H1 (cell line): ENCODE measurements around the gene CKAP5. TPM values are rescaled to one million over a fixed set of nuclear protein-coding genes. Genes with fewer than 3 reads are reported as not detected.
"Not testable (repeated sequence)": the region's sequence is repeated elsewhere in the genome, so short reads cannot be mapped to it uniquely, and the experiment has no call there.

Experiments used
- CTCF ChIA-PET: fragments of 300-600 bp; sonication (Branson Sonifier 250); formaldehyde crosslinking; loops from one replicate; lab custom pipeline; 2021; ENCODE audit not compliant: partially characterized antibody; lab: Charles Lee
- POLR2A ChIA-PET: fragments of 300-600 bp; sonication (Branson Sonifier 250); formaldehyde crosslinking; loops from one replicate; lab custom pipeline; 2021; ENCODE audit warnings: inconsistent platforms; ENCODE audit not compliant: partially characterized antibody; lab: Charles Lee
- DNase-seq, 2 experiments: peaks; one replicate each; pipeline versions ENCODE4 v3.0.0 to v3.0.0-alpha.2; 2010 to 2022; ENCODE audit warnings: low spot score in 2 of 2, low read depth in 1 of 2, mixed read lengths in 1 of 2
- FAIRE-seq: peaks from 2 replicates; lab custom pipeline; 2011; peaks lifted over from hg19 to GRCh38; lab: Jason Lieb, UNC
- H2AFZ ChIP-seq: 2 replicates; pipeline ENCODE4 v1.8.1; 2012; ENCODE audit warnings: low read length, inconsistent platforms
- H2AK5ac ChIP-seq: 2 replicates; pipeline ENCODE4 v1.6.1; 2013; ENCODE audit warnings: low read depth, low read length
- H2BK120ac ChIP-seq: replicated peaks from 2 replicates; pipeline ENCODE3; 2013; ENCODE audit warnings: low read depth, low read length, inconsistent platforms
- H2BK12ac ChIP-seq: 2 replicates; pipeline ENCODE4 v1.6.1; 2013; ENCODE audit warnings: low read depth, low read length
- H2BK15ac ChIP-seq: 2 replicates; pipeline ENCODE4 v1.6.1; 2013; ENCODE audit warnings: low read length
- H2BK20ac ChIP-seq: 2 replicates; pipeline ENCODE4 v1.6.1; 2013; ENCODE audit warnings: low read length
- H2BK5ac ChIP-seq: 2 replicates; pipeline ENCODE4 v1.6.1; 2013; ENCODE audit warnings: low read depth, low read length
- H3K14ac ChIP-seq: 2 replicates; pipeline ENCODE4 v1.6.1; 2013; ENCODE audit warnings: inconsistent platforms; ENCODE audit not compliant: insufficient read length
- H3K18ac ChIP-seq: 2 replicates; pipeline ENCODE4 v1.6.1; 2013; ENCODE audit warnings: low read length; ENCODE audit errors: extremely low read depth
- H3K23ac ChIP-seq: 2 replicates; pipeline ENCODE4 v1.6.1; 2013; ENCODE audit warnings: inconsistent platforms; ENCODE audit not compliant: insufficient read length
- H3K23me2 ChIP-seq: 2 replicates; pipeline ENCODE4 v1.6.1; 2013; ENCODE audit warnings: low read depth, low read length
- H3K27ac ChIP-seq: 2 replicates; pipeline ENCODE4 v1.6.1; 2011; ENCODE audit warnings: low read depth, low read length, inconsistent platforms
- H3K27me3 ChIP-seq, 4 experiments: replicated peaks in 1 of 4; 1 replicate in 1 of 4; 2 replicates in 3 of 4; pipeline versions ENCODE4 v1.6.1 to v1.8.1; 2011 to 2013; ENCODE audit warnings: low read length in 3 of 4, mild to moderate bottlenecking in 3 of 4, inconsistent platforms in 2 of 4, mixed read lengths in 2 of 4, moderate library complexity in 1 of 4; ENCODE audit not compliant: control insufficient read depth in 3 of 4, insufficient read depth in 3 of 4; ENCODE audit errors: extremely low read depth in 1 of 4
- H3K36me3 ChIP-seq, 4 experiments: 2 replicates each; pipeline versions ENCODE4 v1.6.1 to v1.8.1; 2011 to 2013; ENCODE audit warnings: mild to moderate bottlenecking in 4 of 4, low read length in 3 of 4, moderate library complexity in 2 of 4, control low read depth in 1 of 4, inconsistent platforms in 1 of 4; ENCODE audit not compliant: insufficient read depth in 4 of 4, control insufficient read depth in 2 of 4
- H3K4ac ChIP-seq: replicated peaks from 2 replicates; pipeline ENCODE3; 2013; ENCODE audit warnings: low read length, low read depth, mixed read lengths, inconsistent platforms; ENCODE audit not compliant: insufficient read length
- H3K4me1 ChIP-seq, 4 experiments: replicated peaks in 1 of 4; 1 replicate in 1 of 4; 2 replicates in 3 of 4; pipeline versions ENCODE4 v1.6.1 to v1.8.1; 2011 to 2013; ENCODE audit warnings: low read length in 3 of 4, inconsistent platforms in 2 of 4, mixed read lengths in 1 of 4; ENCODE audit not compliant: insufficient read depth in 4 of 4, control insufficient read depth in 3 of 4
- H3K4me2 ChIP-seq, 2 experiments: 2 replicates each; pipeline versions ENCODE4 v1.6.1 to v1.8.1; 2011 to 2013; ENCODE audit warnings: low read depth in 2 of 2, low read length in 2 of 2, control low read depth in 1 of 2, inconsistent platforms in 1 of 2, mild to moderate bottlenecking in 1 of 2; ENCODE audit not compliant: insufficient read depth in 1 of 2
- H3K4me3 ChIP-seq, 4 experiments: fragments of 200-600, 300-600 bp in 1 of 4; sonication (generic), shearing (Covaris generic), sonication (Bioruptor Twin) in 1 of 4; 2 replicates each; pipeline versions ENCODE4 v1.5.1 to v1.8.1; 2011 to 2016; ENCODE audit warnings: low read length in 4 of 4, low read depth in 3 of 4, control low read depth in 2 of 4, inconsistent platforms in 2 of 4, mild to moderate bottlenecking in 2 of 4, mixed read lengths in 1 of 4, moderate library complexity in 1 of 4; ENCODE audit not compliant: insufficient read depth in 2 of 4; ENCODE audit errors: extremely low read depth in 1 of 4
- H3K56ac ChIP-seq: replicated peaks from 2 replicates; pipeline ENCODE3; 2013; ENCODE audit warnings: low read depth, mild to moderate bottlenecking, mixed read lengths, low read length, inconsistent platforms; ENCODE audit not compliant: insufficient read length
- H3K79me1 ChIP-seq: 2 replicates; pipeline ENCODE4 v1.6.1; 2013; ENCODE audit warnings: low read depth, low read length, control low read depth
- H3K79me2 ChIP-seq, 2 experiments: 2 replicates each; pipeline versions ENCODE4 v1.6.1 to v1.8.1; 2012 to 2013; ENCODE audit warnings: low read length in 2 of 2, mild to moderate bottlenecking in 2 of 2, inconsistent platforms in 1 of 2; ENCODE audit not compliant: insufficient read depth in 2 of 2, control insufficient read depth in 1 of 2
- H3K9ac ChIP-seq, 4 experiments: replicated peaks in 1 of 4; 1 replicate in 1 of 4; 2 replicates in 3 of 4; pipeline versions ENCODE4 v1.6.1 to v1.8.1; 2011 to 2013; ENCODE audit warnings: low read depth in 3 of 4, low read length in 3 of 4, control low read depth in 2 of 4, mild to moderate bottlenecking in 2 of 4, moderate library complexity in 2 of 4, inconsistent platforms in 1 of 4; ENCODE audit errors: extremely low read depth in 1 of 4
- H3K9me3 ChIP-seq, 2 experiments: 2 replicates each; pipeline versions ENCODE4 v1.6.1 to v1.8.1; 2012 to 2013; ENCODE audit warnings: mild to moderate bottlenecking in 2 of 2, moderate library complexity in 2 of 2, control low read depth in 1 of 2, inconsistent platforms in 1 of 2, low read depth in 1 of 2, low read length in 1 of 2, mixed read lengths in 1 of 2; ENCODE audit not compliant: insufficient read depth in 2 of 2
- H4K20me1 ChIP-seq, 2 experiments: replicated peaks in 1 of 2; 2 replicates each; pipeline versions ENCODE3 to v1.8.1; 2011 to 2013; ENCODE audit warnings: inconsistent platforms in 2 of 2, low read length in 2 of 2, mild to moderate bottlenecking in 1 of 2; ENCODE audit not compliant: insufficient read depth in 2 of 2, control insufficient read depth in 1 of 2
- H4K5ac ChIP-seq: 2 replicates; pipeline ENCODE4 v1.6.1; 2013; ENCODE audit warnings: low read length, low read depth, mixed read lengths, inconsistent platforms; ENCODE audit not compliant: insufficient read length
- H4K8ac ChIP-seq: 2 replicates; pipeline ENCODE4 v1.8.0; 2013; ENCODE audit warnings: mild to moderate bottlenecking, moderate library complexity, low read length, inconsistent platforms; ENCODE audit not compliant: insufficient read depth; ENCODE audit errors: extremely low read depth
- H4K91ac ChIP-seq: replicated peaks from 2 replicates; pipeline ENCODE3; 2013; ENCODE audit warnings: low read length, mixed read lengths, inconsistent platforms; ENCODE audit not compliant: insufficient read length
- WGBS, 2 experiments: shearing (Covaris generic) in 1 of 2; methylation state at CpG; one replicate each; pipeline versions ENCODE4 v1.1.6 to v1.1.7; 2013 to 2015; ENCODE audit warnings: low lambda C conversion rate in 2 of 2, mixed read lengths in 2 of 2, inconsistent platforms in 1 of 2, low coverage in 1 of 2, missing lambda C conversion rate in 1 of 2; ENCODE audit not compliant: insufficient replicate concordance in 2 of 2, insufficient coverage in 1 of 2, insufficient read length in 1 of 2; ENCODE audit errors: extremely low coverage in 1 of 2, missing lambda C conversion rate in 1 of 2; 5-methylcytosine and 5-hydroxymethylcytosine counted together
- polyA plus RNA-seq, 7 experiments: library from polyadenylated mRNA; depleted of rRNA in 3 of 7; stranded (reverse) in 5 of 7; unstranded in 2 of 7; fragments of >200 nt in 5 of 7; fragments of 200-250 nt in 2 of 7; gene quantifications; 1 replicate in 5 of 7; 2 replicates in 1 of 7; 4 replicates in 1 of 7; pipeline versions ENCODE4 v1.2.1 to v1.2.3, GENCODE V29; 2011 to 2013; ENCODE audit warnings: missing spikeins in 2 of 7, mixed read lengths in 2 of 7
- total RNA-seq: library from RNA; stranded (reverse); fragmentation: NEBNext Ultra II Directional; extraction: Animal tissue kit (Norgen Biotek cat#: 25700); gene quantifications from 2 replicates; pipeline ENCODE4 v1.2.1, GENCODE V29; 2021

Gene CKAP5
- total and polyA plus RNA-seq, 2 of the 8 experiments (the other 6 are each of a cell fraction or from before 2014, with no cell fraction given): 64.8 to 185 TPM

- ChIA-PET POLR2A (interaction anchor here (1.5 kb wide), 1 partner anchor 17 kb away, joined by 3 read pairs; the partner anchor contains the start of gene ZNF408), CTCF (interaction anchor here (0.6 kb wide), 1 partner anchor 99 kb away, joined by 3 read pairs; no protein-coding TSS in a partner anchor)
- H3K79me2 ChIP-seq, H3K56ac ChIP-seq, H3K23me2 ChIP-seq, H2AK5ac ChIP-seq, H4K91ac ChIP-seq, H3K79me1 ChIP-seq, H3K27me3 ChIP-seq, H3K4me1 ChIP-seq, H2BK15ac ChIP-seq, H2BK5ac ChIP-seq, H3K36me3 ChIP-seq, H3K4me2 ChIP-seq, H2AFZ ChIP-seq, H3K23ac ChIP-seq, H4K8ac ChIP-seq, H3K9ac ChIP-seq, H3K9me3 ChIP-seq, DNase-seq, H3K14ac ChIP-seq, H4K5ac ChIP-seq, H4K20me1 ChIP-seq, H3K27ac ChIP-seq, H3K4ac ChIP-seq, H2BK120ac ChIP-seq, H3K18ac ChIP-seq, H3K4me3 ChIP-seq, H2BK20ac ChIP-seq, FAIRE-seq, H2BK12ac ChIP-seq: not testable (repeated sequence)
- WGBS, 2 experiments: 92% methylated on average over 2 of the region's 2 CpGs; no CpG with 5 or more reads in 1 of the 2 experiments
Measured at GRCh38 chr11:46717825-46718154, 128.3 kb downstream of the CKAP5 start.
